ENCODE data around the gene DNAJC5G. TPM values are rescaled to one million over a fixed set of nuclear protein-coding genes. Genes with fewer than 3 reads are reported as not detected.

DNAJC5G gene
- total RNA-seq, 6 experiments from 2014 or later: not detected

DNA sequence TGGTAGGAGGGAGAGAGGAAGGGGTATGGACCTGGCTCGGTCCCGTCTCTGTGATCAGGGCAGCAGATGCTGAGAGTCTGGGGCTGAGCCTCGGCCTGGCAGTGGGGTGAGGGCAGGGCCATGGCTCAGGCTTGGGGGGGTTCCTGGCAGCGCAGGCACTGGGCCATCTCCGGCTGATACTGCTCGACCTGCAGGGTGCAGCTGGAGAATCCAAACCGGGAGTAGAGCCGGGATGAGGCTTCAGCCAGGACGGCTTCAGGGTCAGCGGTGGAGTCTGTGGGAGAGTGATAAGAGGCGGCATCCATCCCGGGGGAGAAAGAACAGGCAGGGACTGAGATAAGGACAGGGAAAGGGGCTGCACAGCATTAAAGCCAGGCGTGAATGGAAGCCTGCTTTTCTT, 20.0 kb upstream of the DNAJC5G start:
- Mint-ChIP-seq H3K27me3 (ENCODE audit: insufficient read depth) (peaks cover 34% of the 10 kb centered on the region), H3K4me1 (ENCODE audit: low read depth) (peaks cover 20% of the 10 kb centered on the region), H3K9me3 (no peaks in the 10 kb centered on the region), H3K36me3 (ENCODE audit: low read depth) (no peaks in the 10 kb centered on the region), H3K27ac (no peak overlapping the region), H3K4me3 (no peak overlapping the region)
- TF ChIP-seq, protein P1, sequence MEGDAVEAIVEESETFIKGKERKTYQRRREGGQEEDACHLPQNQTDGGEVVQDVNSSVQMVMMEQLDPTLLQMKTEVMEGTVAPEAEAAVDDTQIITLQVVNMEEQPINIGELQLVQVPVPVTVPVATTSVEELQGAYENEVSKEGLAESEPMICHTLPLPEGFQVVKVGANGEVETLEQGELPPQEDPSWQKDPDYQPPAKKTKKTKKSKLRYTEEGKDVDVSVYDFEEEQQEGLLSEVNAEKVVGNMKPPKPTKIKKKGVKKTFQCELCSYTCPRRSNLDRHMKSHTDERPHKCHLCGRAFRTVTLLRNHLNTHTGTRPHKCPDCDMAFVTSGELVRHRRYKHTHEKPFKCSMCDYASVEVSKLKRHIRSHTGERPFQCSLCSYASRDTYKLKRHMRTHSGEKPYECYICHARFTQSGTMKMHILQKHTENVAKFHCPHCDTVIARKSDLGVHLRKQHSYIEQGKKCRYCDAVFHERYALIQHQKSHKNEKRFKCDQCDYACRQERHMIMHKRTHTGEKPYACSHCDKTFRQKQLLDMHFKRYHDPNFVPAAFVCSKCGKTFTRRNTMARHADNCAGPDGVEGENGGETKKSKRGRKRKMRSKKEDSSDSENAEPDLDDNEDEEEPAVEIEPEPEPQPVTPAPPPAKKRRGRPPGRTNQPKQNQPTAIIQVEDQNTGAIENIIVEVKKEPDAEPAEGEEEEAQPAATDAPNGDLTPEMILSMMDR (IDR thresholded peaks at IDR 0.05): no peak
- no peak for DNase-seq

DNA sequence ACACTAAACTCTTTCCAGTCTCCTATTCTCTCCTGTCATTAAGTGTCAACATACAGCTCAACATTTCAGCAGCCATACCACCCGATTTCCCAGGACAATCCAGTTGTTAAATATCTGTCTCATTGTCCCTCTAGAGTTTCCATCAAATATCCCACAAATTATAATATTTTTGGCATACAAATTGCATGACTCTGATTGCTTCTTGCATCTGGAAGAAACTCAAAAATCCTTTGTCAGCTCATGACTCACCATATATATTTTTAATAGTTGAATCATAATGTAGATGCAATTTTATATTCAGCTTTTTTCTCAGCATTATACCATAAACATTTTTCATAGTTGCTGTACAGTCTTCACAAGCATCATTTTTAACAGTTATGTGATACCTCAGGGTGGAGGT, 19.6 kb upstream of the DNAJC5G start:
- peaks cover 39% of the 10 kb centered on the region for H3K27me3 Mint-ChIP-seq (ENCODE audit: insufficient read depth)
- no peaks in the 10 kb centered on the region for H3K36me3 Mint-ChIP-seq (ENCODE audit: low read depth)
- peaks cover 20% of the 10 kb centered on the region for H3K4me1 Mint-ChIP-seq (ENCODE audit: low read depth)
- peak; percentile 44 for DNase-seq
- H3K4me3 Mint-ChIP-seq: no peak overlapping the region
- no peaks in the 10 kb centered on the region for H3K9me3 Mint-ChIP-seq
- TF ChIP-seq, protein P1 (IDR thresholded peaks at IDR 0.05): no peak
- no peak overlapping the region for H3K27ac Mint-ChIP-seq

DNA sequence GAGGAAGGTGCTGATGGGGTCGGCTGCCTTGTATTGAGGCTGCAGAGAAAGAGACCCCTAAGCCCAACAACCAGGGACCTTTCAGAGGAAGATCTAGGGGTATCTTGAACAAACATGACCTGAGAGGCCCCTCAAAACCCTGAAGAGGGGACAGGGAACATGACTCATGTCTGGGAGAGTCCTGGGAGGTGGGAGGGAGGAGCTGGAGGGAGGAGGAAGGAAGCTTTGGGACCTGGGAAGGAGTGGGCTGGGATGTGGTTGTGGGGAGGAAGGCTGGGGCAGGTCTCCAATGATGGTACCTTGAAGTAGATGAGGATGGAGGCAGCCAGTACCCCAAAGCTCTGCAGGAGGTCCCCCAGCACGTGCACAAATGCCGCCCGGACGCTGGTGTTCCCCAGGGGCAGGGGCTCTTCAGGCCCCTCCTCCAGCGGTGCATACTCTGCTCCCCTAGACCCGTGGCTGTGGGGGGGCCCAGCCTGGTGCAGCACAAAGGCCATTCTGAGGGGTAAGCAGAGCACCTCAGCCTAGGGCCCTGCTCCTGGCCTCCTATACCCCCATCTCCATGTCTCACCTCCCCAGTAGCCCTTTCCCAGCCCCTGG, 18.3 kb upstream of the DNAJC5G start:
- peaks cover 20% of the 10 kb centered on the region for H3K4me1 Mint-ChIP-seq (ENCODE audit: low read depth)
- peaks cover 51% of the 10 kb centered on the region for H3K27me3 Mint-ChIP-seq (ENCODE audit: insufficient read depth)
- H3K36me3 Mint-ChIP-seq (ENCODE audit: low read depth): no peaks in the 10 kb centered on the region
- TF ChIP-seq, protein P1 (IDR thresholded peaks at IDR 0.05): no peak
- no peak overlapping the region for H3K27ac Mint-ChIP-seq
- no peak for DNase-seq
- no peaks in the 10 kb centered on the region for H3K9me3 Mint-ChIP-seq
- H3K4me3 Mint-ChIP-seq: no peak overlapping the region

DNA sequence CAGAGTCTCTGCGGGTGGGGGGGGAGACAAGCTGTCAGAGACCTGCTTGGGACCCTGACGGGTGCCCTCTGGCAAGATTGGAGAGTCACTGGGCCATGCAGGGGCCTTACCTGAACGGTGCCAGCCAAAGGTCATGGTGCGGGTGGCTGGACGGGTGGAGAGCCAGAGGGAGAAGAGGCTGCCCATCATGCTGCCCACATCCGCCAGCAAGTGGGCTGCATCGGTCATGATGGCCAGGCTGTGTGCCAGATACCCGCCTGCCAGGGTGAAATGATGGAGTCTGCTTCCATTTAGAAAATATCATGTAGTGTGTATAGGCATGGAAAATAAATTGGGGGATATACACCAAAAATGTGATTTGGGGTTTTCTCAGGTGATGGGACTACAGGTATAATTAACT, 17.2 kb upstream of the DNAJC5G start:
- no peak for DNase-seq
- TF ChIP-seq, protein P1 (IDR thresholded peaks at IDR 0.05): no peak
- peaks cover 20% of the 10 kb centered on the region for H3K4me1 Mint-ChIP-seq (ENCODE audit: low read depth)
- H3K36me3 Mint-ChIP-seq (ENCODE audit: low read depth): no peaks in the 10 kb centered on the region
- no peaks in the 10 kb centered on the region for H3K9me3 Mint-ChIP-seq
- no peak overlapping the region for H3K4me3 Mint-ChIP-seq
- no peak overlapping the region for H3K27ac Mint-ChIP-seq
- H3K27me3 Mint-ChIP-seq (ENCODE audit: insufficient read depth): peaks cover 48% of the 10 kb centered on the region

DNA sequence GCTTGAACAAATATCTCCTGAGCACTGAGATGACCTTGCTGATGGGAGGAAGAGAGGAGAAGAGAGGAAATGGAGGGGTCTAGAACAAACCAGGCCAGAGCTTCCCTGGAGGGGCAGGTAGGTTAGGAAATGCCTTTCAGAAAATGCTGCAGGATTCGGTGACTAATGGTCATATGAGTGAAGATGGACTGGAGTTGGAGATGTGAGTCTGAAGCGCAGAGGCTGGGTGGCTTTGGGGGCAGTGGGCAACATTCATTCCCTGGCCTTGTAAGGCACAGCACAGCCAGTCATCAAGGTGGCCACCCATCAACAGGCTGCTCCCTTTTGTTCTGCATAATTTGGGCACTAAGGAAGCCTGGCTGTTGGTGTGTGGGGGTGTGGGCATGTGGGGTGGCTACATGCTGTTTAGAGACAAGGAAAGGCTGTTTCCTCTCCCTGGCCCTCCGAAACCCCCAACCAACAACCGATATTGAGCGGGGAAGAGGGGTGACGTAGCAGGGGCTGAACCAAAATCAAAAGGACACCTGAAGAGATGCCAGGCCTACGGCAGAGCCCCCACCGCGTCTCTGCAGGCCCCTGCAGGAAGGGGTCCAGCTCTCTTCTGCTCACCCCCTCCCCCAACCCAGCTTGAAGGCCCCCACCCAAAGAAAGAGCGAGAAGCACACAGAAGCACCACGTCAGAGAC, 13.8 kb upstream of the DNAJC5G start:
- Mint-ChIP-seq H3K4me3 (no peak overlapping the region), H3K36me3 (ENCODE audit: low read depth) (no peaks in the 10 kb centered on the region), H3K27ac (no peak overlapping the region), H3K9me3 (no peaks in the 10 kb centered on the region), H3K27me3 (ENCODE audit: insufficient read depth) (peaks cover 57% of the 10 kb centered on the region), H3K4me1 (ENCODE audit: low read depth) (peaks cover 14% of the 10 kb centered on the region)
- TF ChIP-seq, protein P1 (IDR thresholded peaks at IDR 0.05): no peak
- no peak for DNase-seq
